Neutrophil (primary cell): ENCODE measurements around the gene SLK.

Experiments used
- H3K27ac ChIP-seq: fragments of 200-600 bp; sonication (generic); 2 replicates; pipeline ENCODE4 v1.5.1; 2016; ENCODE audit warnings: mild to moderate bottlenecking, moderate library complexity
- H3K27me3 ChIP-seq: fragments of 200-600 bp; sonication (generic); 2 replicates; pipeline ENCODE4 v1.6.0; 2016; ENCODE audit warnings: mild to moderate bottlenecking
- H3K36me3 ChIP-seq: fragments of 200-600 bp; sonication (generic); 2 replicates; pipeline ENCODE4 v1.5.1; 2017
- H3K4me1 ChIP-seq, 2 experiments: fragments of 200-600 bp in 1 of 2; sonication (generic) in 1 of 2; 1 replicate in 1 of 2; 2 replicates in 1 of 2; pipeline versions ENCODE4 v1.5.1 to v1.6.1; 2013 to 2016; ENCODE audit warnings: low read depth in 1 of 2, low read length in 1 of 2, mild to moderate bottlenecking in 1 of 2, moderate library complexity in 1 of 2; ENCODE audit not compliant: control insufficient read depth in 1 of 2, insufficient read depth in 1 of 2
- H3K4me3 ChIP-seq, 2 experiments: fragments of 200-600 bp in 1 of 2; sonication (generic) in 1 of 2; 1 replicate in 1 of 2; 2 replicates in 1 of 2; pipeline ENCODE4 v1.5.1; 2013 to 2016; ENCODE audit warnings: low read depth in 1 of 2, low read length in 1 of 2, mild to moderate bottlenecking in 1 of 2, moderate library complexity in 1 of 2
- H3K9me3 ChIP-seq: fragments of 200-600 bp; sonication (generic); 2 replicates; pipeline ENCODE4 v1.5.1; 2016
- TF ChIP-seq, protein P1 (sequence below): fragments of 200-600 bp; sonication (generic); IDR thresholded peaks from 2 replicates; pipeline ENCODE4 v1.5.1; 2016; ENCODE audit warnings: antibody characterized with exemption

Gene SLK

GRCh38 chr10:104045151-104046089 lies 78.5 kb downstream of the SLK start:
- H3K4me3 ChIP-seq = no peak overlapping the region
- H3K27me3 ChIP-seq = no peaks in the 10 kb centered on the region
- TF ChIP-seq, protein P1, sequence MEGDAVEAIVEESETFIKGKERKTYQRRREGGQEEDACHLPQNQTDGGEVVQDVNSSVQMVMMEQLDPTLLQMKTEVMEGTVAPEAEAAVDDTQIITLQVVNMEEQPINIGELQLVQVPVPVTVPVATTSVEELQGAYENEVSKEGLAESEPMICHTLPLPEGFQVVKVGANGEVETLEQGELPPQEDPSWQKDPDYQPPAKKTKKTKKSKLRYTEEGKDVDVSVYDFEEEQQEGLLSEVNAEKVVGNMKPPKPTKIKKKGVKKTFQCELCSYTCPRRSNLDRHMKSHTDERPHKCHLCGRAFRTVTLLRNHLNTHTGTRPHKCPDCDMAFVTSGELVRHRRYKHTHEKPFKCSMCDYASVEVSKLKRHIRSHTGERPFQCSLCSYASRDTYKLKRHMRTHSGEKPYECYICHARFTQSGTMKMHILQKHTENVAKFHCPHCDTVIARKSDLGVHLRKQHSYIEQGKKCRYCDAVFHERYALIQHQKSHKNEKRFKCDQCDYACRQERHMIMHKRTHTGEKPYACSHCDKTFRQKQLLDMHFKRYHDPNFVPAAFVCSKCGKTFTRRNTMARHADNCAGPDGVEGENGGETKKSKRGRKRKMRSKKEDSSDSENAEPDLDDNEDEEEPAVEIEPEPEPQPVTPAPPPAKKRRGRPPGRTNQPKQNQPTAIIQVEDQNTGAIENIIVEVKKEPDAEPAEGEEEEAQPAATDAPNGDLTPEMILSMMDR = no peak
- no peak overlapping the region for H3K27ac ChIP-seq
- H3K36me3 ChIP-seq = no peaks in the 10 kb centered on the region
- H3K4me1 ChIP-seq = no peaks in the 10 kb centered on the region
- no peaks in the 10 kb centered on the region for H3K9me3 ChIP-seq

DNA sequence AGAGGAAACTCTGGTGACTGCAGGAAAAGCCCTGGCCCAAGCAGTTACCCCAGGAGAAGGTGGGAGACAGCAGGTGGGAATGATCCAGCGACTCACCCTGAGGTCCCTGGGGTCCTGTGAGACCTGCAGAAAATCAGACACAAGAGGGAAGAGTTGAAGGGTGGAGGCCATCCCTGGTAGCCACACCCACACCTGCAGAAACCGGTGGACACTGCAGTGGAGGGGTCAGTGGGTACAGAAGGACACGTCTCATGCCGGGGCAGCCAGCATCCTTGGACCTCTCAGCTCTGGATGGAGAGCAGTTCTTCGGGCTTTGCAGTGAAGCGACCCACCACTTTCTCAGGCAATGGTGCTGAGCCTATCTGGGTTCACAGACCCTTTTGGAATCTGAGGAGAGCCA lies 79.7 kb downstream of the SLK start:
- TF ChIP-seq, protein P1 = no peak
- H3K4me3 ChIP-seq = no peak overlapping the region
- H3K27ac ChIP-seq = no peak overlapping the region
- no peaks in the 10 kb centered on the region for H3K4me1 ChIP-seq
- H3K27me3 ChIP-seq = no peaks in the 10 kb centered on the region
- H3K9me3 ChIP-seq = no peaks in the 10 kb centered on the region
- H3K36me3 ChIP-seq = no peaks in the 10 kb centered on the region

GRCh38 chr10:104049504-104050250 lies 82.7 kb downstream of the SLK start:
- Histone ChIP-seq H3K9me3 (no peaks in the 10 kb centered on the region), H3K27me3 (no peaks in the 10 kb centered on the region), H3K36me3 (no peaks in the 10 kb centered on the region), H3K4me1 (no peaks in the 10 kb centered on the region), H3K4me3 (no peak overlapping the region), H3K27ac (no peak overlapping the region)
- TF ChIP-seq, protein P1 = no peak

GRCh38 chr10:104052431-104052830 lies 85.5 kb downstream of the SLK start:
- Histone ChIP-seq H3K36me3 (no peaks in the 10 kb centered on the region), H3K9me3 (no peaks in the 10 kb centered on the region), H3K4me3 (no peak overlapping the region), H3K27ac (no peak overlapping the region), H3K27me3 (no peaks in the 10 kb centered on the region), H3K4me1 (peaks cover 1 to 6% of the 10 kb centered on the region in 2 experiments)
- TF ChIP-seq, protein P1 = no peak

DNA sequence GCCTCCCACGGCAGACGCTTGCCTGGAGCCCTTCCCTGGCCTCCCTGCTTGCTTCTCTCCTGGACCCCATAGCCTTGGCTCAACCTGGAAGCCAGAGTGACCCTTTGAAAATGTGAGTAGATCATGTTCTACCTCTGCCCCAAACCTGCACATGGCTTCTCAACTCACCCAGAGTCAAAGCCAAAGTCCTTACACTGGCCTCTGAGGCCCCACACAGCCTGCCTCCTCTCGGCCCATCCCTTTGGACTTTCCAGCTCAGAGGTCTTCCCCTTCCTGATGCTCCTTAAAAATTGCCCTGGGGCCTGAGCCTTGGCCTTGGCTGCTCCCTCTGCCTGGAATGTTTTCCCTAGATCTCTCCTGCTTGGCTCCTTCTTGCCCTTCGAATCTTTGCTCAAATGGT lies 86.3 kb downstream of the SLK start:
- TF ChIP-seq, protein P1 = no peak
- Histone ChIP-seq H3K4me1 (peaks cover 6 to 13% of the 10 kb centered on the region in 2 experiments), H3K4me3 (no peak overlapping the region), H3K27ac (no peak overlapping the region), H3K36me3 (no peaks in the 10 kb centered on the region), H3K27me3 (no peaks in the 10 kb centered on the region), H3K9me3 (no peaks in the 10 kb centered on the region)
